Activated CD8-positive, alpha-beta memory T cell treated with anti-CD3 and anti-CD28 coated beads, Interleukin-2, amount 10 ng/mL, durations not matched to agents 7 days and 5 days (primary cell): ENCODE data around the gene EIF4H. TPM values are rescaled to one million over a fixed set of nuclear protein-coding genes. Genes with fewer than 3 reads are reported as not detected.

Source experiments
- ATAC-seq: fragments of 150-1000 bp; cut with Tn5 transposase; one replicate; pipeline ENCODE4 v1.10.0; 2021; ENCODE audit warnings: moderate library complexity
- CTCF ChIA-PET: fragments of 350-600 bp; sonication (Branson Sonifier 250); formaldehyde crosslinking; loops from one replicate; lab custom pipeline; 2021; ENCODE audit warnings: antibody characterized with exemption; lab: Charles Lee
- DNase-seq: peaks from one replicate; pipeline ENCODE4 v3.0.0-alpha.2; 2020
- H3K27ac Mint-ChIP-seq: one replicate; pipeline ENCODE4 v1.8.0; 2021; ENCODE audit warnings: mild to moderate bottlenecking, mixed read lengths
- H3K27me3 Mint-ChIP-seq: one replicate; pipeline ENCODE4 v1.8.0; 2021; ENCODE audit warnings: mixed read lengths
- H3K36me3 Mint-ChIP-seq: one replicate; pipeline ENCODE4 v1.8.0; 2021; ENCODE audit warnings: mild to moderate bottlenecking, mixed read lengths
- H3K4me1 Mint-ChIP-seq: one replicate; pipeline ENCODE4 v1.8.0; 2021; ENCODE audit warnings: mixed read lengths
- H3K4me3 Mint-ChIP-seq: one replicate; pipeline ENCODE4 v1.8.0; 2021; ENCODE audit warnings: mild to moderate bottlenecking, moderate library complexity, mixed read lengths
- H3K9me3 Mint-ChIP-seq: one replicate; pipeline ENCODE4 v1.8.0; 2022; ENCODE audit warnings: low read depth, mixed read lengths
- total RNA-seq, 2 experiments: library from RNA; stranded (reverse); gene quantifications; one replicate each; pipeline ENCODE4 v1.2.3, GENCODE V29; 2021

Gene EIF4H
- 100 to 1,000 TPM; 278 to 322 TPM for total RNA-seq

- ATAC-seq (peak; percentile 88), DNase-seq (peak; percentile 94)
- peak within 1 kb of the TSS; percentile 87 for H3K4me3 Mint-ChIP-seq
- peaks cover 41% of the 10 kb centered on the region for H3K4me1 Mint-ChIP-seq
- H3K36me3 Mint-ChIP-seq, result peaks cover 22% of the 10 kb centered on the region
- no peaks in the 10 kb centered on the region for H3K27me3 Mint-ChIP-seq
- CTCF ChIA-PET, result interaction anchor here (0.6 to 3.7 kb wide), 11 partner anchors 9 to 227 kb away, joined by 3 to 13 read pairs (median 4); no protein-coding TSS in a partner anchor
- H3K9me3 Mint-ChIP-seq, result no peaks in the 10 kb centered on the region
- peak within 1 kb of the TSS; percentile 86 for H3K27ac Mint-ChIP-seq
These were observed at the start of gene EIF4H for GRCh38 chr7:74173866-74174605. TSS of gene EIF4H (plus strand) at chr7:74174356. CDS start at chr7:74174384, 28 bp downstream.

DNA sequence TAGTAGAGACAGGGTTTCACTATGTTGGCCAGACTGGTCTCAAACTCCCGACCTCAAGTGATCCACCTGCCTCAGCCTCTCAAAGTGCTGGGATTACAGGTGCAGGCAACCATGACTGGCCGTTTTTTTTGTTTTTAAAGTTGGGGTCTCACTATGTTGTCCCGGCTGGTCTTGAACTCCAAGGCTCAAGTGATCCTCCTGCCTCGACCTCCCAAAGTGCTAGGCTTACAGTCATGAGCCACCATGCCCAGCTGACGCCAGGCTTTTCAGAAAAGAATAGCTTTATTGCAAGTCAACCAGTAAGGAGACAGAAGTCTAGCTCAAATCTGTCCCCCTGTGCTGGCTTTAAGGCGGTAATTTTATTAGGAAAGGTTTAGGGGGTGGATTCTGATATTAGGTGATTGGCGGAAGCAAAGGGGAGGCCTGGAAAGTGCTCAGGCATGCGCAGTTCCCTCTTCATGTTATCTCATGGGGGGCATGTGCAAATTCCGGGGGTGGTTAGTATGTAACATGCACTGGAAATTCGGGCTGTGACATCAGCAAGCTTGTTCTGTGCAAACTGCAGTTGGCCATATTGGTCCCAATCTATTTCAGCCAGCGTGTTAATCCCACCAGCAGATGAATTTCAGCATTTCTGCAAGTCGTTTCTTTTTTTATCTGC is 47.8 kb upstream of the EIF4H start:
- no peak overlapping the region for H3K27ac Mint-ChIP-seq
- ATAC-seq (no peak), DNase-seq (no peak)
- H3K9me3 Mint-ChIP-seq, result no peaks in the 10 kb centered on the region
- no peak overlapping the region for H3K4me3 Mint-ChIP-seq
- no peaks in the 10 kb centered on the region for H3K4me1 Mint-ChIP-seq
- peaks cover 5% of the 10 kb centered on the region for H3K36me3 Mint-ChIP-seq
- H3K27me3 Mint-ChIP-seq, result peaks cover 7% of the 10 kb centered on the region
- CTCF ChIA-PET, result no interaction called here

GRCh38 chr7:74129887-74130286 is 44.3 kb upstream of the EIF4H start:
- H3K9me3 Mint-ChIP-seq, result no peaks in the 10 kb centered on the region
- no peaks in the 10 kb centered on the region for H3K36me3 Mint-ChIP-seq
- H3K27me3 Mint-ChIP-seq, result peaks cover 13% of the 10 kb centered on the region
- H3K4me1 Mint-ChIP-seq, result peaks cover 3% of the 10 kb centered on the region
- no peak for DNase-seq
- no peak overlapping the region for H3K4me3 Mint-ChIP-seq
- no peak for ATAC-seq
- no peak overlapping the region for H3K27ac Mint-ChIP-seq
- CTCF ChIA-PET, result interaction anchor here (2.1 kb wide), 1 partner anchor 77 kb away, joined by 6 read pairs; no protein-coding TSS in a partner anchor

DNA sequence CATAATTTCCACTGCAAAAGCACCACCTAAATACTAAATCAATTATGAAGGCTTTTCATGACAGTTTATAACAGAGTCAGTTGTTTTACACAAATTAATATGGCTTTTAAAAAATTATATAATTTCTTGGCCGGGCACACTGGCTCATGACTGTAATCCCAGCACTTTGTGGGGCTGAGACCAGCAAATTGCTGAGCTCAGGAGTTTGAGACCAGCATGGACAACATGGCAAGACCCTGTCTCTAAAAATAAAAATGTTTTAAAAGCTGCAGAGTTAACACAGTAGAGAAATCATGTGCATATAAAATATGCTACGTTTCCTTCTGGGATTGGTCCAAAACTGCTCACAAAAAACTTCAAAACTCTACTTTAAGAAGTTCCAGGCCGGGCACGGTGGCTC is 43.6 kb upstream of the EIF4H start:
- Mint-ChIP-seq H3K27ac (no peak overlapping the region), H3K9me3 (no peaks in the 10 kb centered on the region), H3K27me3 (peaks cover 13% of the 10 kb centered on the region), H3K4me3 (no peak overlapping the region), H3K4me1 (peaks cover 3% of the 10 kb centered on the region), H3K36me3 (no peaks in the 10 kb centered on the region)
- DNase-seq (no peak), ATAC-seq (no peak)
- CTCF ChIA-PET, result interaction anchor here (1.4 to 2.1 kb wide), 2 partner anchors 17 to 76 kb away, joined by 4 to 6 read pairs; no protein-coding TSS in a partner anchor

DNA sequence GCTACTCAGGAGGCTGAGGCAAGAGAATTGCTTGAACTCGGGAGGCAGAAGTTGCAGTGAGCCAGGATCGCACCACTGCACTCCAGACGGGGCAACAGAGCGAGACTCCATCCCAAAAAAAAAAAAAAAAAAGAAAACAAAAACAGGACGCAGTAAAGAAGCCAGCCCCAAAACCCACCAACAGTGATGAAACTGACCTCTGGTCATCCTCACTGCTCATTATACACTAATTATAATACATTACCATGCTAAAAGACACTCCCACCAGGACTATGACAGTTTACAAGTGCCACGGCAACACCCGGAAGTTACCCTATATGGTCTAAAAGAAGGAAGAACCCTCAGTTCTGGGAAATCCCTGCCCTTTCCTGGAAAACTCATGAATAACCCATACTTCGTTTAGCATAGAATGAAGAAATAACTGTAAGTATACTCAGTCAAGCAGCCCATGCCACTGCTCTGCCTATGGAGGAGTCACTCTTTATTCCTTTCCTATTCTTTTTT is 40.0 kb upstream of the EIF4H start:
- H3K4me3 Mint-ChIP-seq, result no peak overlapping the region
- H3K27me3 Mint-ChIP-seq, result peaks cover 13% of the 10 kb centered on the region
- H3K27ac Mint-ChIP-seq, result peak overlapping the region; percentile 54
- DNase-seq, result peak; percentile 53
- no peaks in the 10 kb centered on the region for H3K9me3 Mint-ChIP-seq
- peaks cover 7% of the 10 kb centered on the region for H3K4me1 Mint-ChIP-seq
- CTCF ChIA-PET, result interaction anchor here (0.7 kb wide), 1 partner anchor 69 kb away, joined by 3 read pairs; no protein-coding TSS in a partner anchor
- ATAC-seq, result peak; percentile 66
- no peaks in the 10 kb centered on the region for H3K36me3 Mint-ChIP-seq

DNA sequence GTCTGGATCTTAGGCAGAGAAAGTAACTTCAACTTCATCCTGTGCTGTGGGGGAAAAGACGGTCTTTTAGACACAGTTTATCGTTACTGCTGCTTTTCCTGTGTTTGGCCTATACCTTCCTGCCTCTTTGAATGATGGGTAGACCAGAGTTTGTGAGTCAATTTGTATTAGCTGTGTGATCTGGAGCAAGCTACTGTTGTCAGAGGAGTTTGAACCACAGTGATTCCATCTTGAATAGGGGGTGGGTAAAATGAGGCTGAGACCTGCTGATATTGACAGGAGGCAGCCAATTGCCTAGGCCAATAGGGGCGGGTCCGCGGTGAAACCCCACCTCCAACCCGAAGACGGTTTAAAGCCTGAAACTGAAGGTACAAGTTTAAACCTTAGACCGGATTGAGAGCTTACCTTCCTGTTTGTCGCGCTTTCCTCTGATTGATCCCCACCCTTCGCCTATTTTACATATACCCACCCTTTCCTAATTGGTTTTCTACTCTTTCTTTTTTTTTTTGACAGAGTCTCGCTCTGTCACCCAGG is 35.8 kb upstream of the EIF4H start:
- DNase-seq, result no peak
- no peak overlapping the region for H3K27ac Mint-ChIP-seq
- no peak overlapping the region for H3K4me3 Mint-ChIP-seq
- H3K9me3 Mint-ChIP-seq, result no peaks in the 10 kb centered on the region
- peaks cover 12% of the 10 kb centered on the region for H3K4me1 Mint-ChIP-seq
- CTCF ChIA-PET, result no interaction called here
- no peaks in the 10 kb centered on the region for H3K36me3 Mint-ChIP-seq
- peaks cover 6% of the 10 kb centered on the region for H3K27me3 Mint-ChIP-seq
- no peak for ATAC-seq

DNA sequence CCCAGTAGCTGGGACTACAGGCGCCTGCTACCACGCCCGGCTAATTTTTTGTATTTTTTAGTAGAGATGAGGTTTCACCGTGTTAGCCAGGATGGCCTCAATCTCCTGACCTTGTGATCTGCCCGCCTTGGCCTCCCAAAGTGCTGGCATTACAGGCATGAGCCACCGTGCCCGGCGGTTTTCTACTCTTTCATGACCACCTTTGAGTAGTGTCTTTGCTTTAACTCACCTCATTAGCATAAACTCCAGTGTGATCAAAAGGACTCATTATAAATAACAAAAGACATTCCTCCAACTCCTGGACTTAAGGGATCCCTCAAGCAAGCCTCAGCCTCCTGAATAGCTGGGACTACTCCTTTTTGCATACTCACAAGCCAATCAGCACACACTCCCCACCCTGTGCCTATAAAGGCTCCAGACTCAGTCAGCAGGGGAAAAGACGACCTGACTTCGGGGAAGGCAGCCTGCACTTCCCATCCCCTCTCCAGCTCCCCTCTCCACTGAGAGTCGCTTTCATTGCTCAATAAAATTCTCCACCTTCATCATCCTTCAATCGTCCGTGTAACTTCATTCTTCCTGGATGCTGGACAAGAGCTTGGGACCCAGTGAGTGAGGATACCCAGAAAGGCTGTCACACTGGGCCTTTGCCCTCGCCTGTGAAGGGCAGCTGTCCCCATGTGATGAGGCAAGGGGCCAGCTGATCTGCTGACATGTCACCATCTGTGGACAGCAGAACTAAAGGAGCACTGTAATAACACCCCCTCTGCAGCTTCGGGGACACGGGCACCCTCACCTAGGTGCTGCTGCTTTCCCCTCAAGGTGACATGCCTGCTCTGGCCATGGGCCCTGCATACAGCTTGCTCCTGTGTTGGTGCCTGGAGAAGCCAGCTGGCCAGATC is 35.0 kb upstream of the EIF4H start:
- ATAC-seq, result no peak
- no peaks in the 10 kb centered on the region for H3K36me3 Mint-ChIP-seq
- DNase-seq, result no peak
- no peaks in the 10 kb centered on the region for H3K9me3 Mint-ChIP-seq
- no peak overlapping the region for H3K4me3 Mint-ChIP-seq
- H3K27me3 Mint-ChIP-seq, result peaks cover 7% of the 10 kb centered on the region
- no peak overlapping the region for H3K27ac Mint-ChIP-seq
- CTCF ChIA-PET, result interaction anchor here (0.8 kb wide), 1 partner anchor 67 kb away, joined by 3 read pairs; no protein-coding TSS in a partner anchor
- H3K4me1 Mint-ChIP-seq, result peaks cover 11% of the 10 kb centered on the region

DNA sequence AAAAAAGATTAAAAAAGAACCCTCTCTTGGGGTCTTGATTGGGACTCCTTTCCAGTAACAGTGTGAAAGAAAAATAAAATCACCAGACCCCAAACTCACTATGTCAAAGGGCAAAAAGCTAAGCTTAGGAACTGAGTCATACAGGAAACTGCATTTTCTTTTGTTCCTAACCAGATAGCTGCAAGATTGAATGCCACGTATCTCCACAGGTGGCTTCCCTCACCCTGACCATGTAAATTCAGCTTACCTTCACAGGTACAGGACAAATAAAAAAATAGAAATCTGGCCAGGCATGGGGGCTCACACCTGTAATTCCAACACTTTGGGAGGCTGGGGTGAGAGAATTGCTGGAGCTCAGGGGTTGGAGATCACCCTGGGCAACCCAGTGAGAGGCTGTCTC is 32.5 kb upstream of the EIF4H start:
- Mint-ChIP-seq H3K36me3 (no peaks in the 10 kb centered on the region), H3K4me3 (no peak overlapping the region), H3K27me3 (peaks cover 11% of the 10 kb centered on the region), H3K4me1 (peaks cover 9% of the 10 kb centered on the region), H3K9me3 (no peaks in the 10 kb centered on the region), H3K27ac (no peak overlapping the region)
- ATAC-seq (no peak), DNase-seq (no peak)
- CTCF ChIA-PET, result interaction anchor here (0.7 to 1.3 kb wide), 3 partner anchors 64 to 77 kb away, joined by 3 read pairs; no protein-coding TSS in a partner anchor

DNA sequence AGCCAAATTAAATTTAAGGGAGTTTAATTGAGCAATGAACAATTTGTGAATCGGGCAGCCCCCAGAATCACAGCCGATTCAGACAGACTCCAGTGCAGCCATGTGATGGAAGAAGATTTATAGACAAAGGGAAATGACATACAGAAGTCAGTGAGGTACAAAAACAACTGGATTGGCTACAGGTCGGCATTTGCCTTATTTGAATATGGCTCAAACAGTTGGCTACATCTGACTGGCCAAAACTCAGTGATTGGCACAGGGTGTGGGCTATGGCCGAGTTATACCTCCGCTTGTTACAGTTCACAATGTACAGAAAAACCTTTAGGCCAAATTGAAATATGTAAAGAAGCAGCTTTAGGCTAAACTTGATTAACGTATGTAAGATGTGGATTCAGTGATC is 30.8 kb upstream of the EIF4H start:
- CTCF ChIA-PET, result no interaction called here
- no peaks in the 10 kb centered on the region for H3K9me3 Mint-ChIP-seq
- no peak for DNase-seq
- peaks cover 11% of the 10 kb centered on the region for H3K27me3 Mint-ChIP-seq
- H3K4me3 Mint-ChIP-seq, result no peak overlapping the region
- H3K27ac Mint-ChIP-seq, result no peak overlapping the region
- ATAC-seq, result no peak
- no peaks in the 10 kb centered on the region for H3K36me3 Mint-ChIP-seq
- peaks cover 6% of the 10 kb centered on the region for H3K4me1 Mint-ChIP-seq

DNA sequence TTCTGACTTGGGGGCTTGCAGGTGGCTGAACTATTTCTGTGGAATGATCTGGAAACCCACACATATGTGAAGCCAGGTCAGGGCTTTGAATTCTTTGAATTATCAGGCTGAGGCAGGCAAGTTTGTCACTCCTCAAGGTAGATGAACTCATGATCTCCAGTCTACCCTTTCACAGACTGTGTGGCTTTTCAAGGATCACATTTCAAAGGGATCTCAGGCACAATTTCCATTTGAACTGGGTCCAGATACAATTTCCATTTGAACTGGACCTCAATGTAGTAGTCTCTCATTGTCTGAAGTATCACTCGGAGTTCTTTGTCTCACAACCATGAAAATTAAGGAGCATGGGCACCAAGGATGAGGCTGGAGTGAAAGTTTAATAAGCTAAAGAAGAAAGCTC is 25.7 kb upstream of the EIF4H start:
- CTCF ChIA-PET, result no interaction called here
- H3K27ac Mint-ChIP-seq, result no peak overlapping the region
- no peak overlapping the region for H3K4me3 Mint-ChIP-seq
- no peak for ATAC-seq
- H3K27me3 Mint-ChIP-seq, result peaks cover 7% of the 10 kb centered on the region
- no peaks in the 10 kb centered on the region for H3K4me1 Mint-ChIP-seq
- no peak for DNase-seq
- no peaks in the 10 kb centered on the region for H3K36me3 Mint-ChIP-seq
- no peaks in the 10 kb centered on the region for H3K9me3 Mint-ChIP-seq

- no peaks in the 10 kb centered on the region for H3K9me3 Mint-ChIP-seq
- ATAC-seq, result no peak
- H3K27me3 Mint-ChIP-seq, result peaks cover 6% of the 10 kb centered on the region
- no peak overlapping the region for H3K4me3 Mint-ChIP-seq
- CTCF ChIA-PET, result no interaction called here
- no peaks in the 10 kb centered on the region for H3K4me1 Mint-ChIP-seq
- no peaks in the 10 kb centered on the region for H3K36me3 Mint-ChIP-seq
- H3K27ac Mint-ChIP-seq, result no peak overlapping the region
- no peak for DNase-seq
These were observed 25.1 kb upstream of the EIF4H start for GRCh38 chr7:74149071-74149470.

- Mint-ChIP-seq H3K27me3 (peaks cover 6% of the 10 kb centered on the region), H3K4me3 (no peak overlapping the region), H3K9me3 (no peaks in the 10 kb centered on the region), H3K27ac (no peak overlapping the region), H3K36me3 (no peaks in the 10 kb centered on the region), H3K4me1 (no peaks in the 10 kb centered on the region)
- CTCF ChIA-PET, result no interaction called here
- ATAC-seq (no peak), DNase-seq (no peak)
These were observed 24.6 kb upstream of the EIF4H start for GRCh38 chr7:74149603-74150002.
